Measurements from ENCODE around the gene TMOD4.
"Not testable (repeated sequence)": the region's sequence is repeated elsewhere in the genome, so short reads cannot be mapped to it uniquely, and the experiment has no call there.

Gene TMOD4

GRCh38 chr1:151175863-151176262 is at the start of gene TMOD4:
Gene TMOD4, minus strand, starts transcription at chr1:151175981. Its CDS starts 1,106 bp downstream, at chr1:151174875.
- peak; percentile 13 to 41 for DNase-seq

DNA sequence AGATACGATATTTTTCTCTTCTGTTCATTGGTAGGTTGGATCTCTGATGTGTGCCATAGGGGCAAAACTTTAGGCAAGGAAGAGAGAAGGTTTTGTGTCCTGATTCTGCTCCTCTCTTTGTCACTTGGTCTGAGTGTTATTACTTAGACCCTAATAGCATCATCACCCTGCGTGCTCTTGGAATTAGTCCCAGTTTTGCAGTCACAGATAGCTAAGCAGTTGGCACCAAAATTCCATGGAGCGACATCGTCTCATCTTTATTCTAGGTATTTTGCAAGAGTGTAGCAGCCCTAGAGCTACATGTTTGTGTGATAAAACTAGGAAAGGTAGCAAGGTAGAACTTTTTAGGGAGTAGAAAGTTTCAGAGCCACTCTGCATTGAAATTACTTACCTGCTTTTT is 46.3 kb upstream of the TMOD4 start:
- no peak for DNase-seq

DNA sequence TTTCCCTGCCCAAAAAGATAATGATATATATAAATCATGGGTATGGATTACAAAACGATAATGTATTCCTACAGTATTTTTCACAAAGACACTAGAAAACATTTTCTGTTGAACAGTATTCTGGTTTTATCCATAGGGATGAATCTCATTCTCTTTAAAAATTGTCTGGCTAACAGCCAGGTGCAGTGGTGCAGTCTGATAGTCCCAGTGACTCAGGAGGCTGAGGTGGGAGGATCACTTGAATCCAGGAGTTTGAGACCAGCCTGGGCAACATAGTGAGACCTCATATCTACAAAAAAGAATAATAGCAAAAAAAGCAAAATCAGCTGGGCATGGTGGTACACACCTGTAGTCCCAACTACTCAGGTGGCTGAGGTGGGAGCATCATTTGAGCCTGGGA is 45.8 kb upstream of the TMOD4 start:
- no peak for DNase-seq

DNA sequence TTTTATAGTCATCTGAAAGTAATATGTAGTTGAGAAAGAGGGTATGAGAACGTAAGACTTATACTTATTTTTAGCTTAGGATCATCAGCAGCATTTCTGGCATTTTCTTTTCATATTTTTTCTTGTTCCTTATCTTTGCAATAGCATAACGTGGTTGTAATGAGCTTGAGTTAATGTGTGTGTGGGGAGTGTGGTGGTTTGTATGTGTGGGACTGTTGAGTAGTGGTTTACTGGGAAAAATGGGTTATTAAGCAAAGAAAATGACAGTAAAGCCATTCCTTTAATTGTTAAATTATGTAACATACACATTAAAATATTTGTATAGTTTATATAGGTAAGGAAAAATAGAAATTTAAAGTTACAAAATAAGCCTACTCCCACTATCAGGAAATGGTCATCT is 37.8 kb upstream of the TMOD4 start:
- no peak for DNase-seq

DNA sequence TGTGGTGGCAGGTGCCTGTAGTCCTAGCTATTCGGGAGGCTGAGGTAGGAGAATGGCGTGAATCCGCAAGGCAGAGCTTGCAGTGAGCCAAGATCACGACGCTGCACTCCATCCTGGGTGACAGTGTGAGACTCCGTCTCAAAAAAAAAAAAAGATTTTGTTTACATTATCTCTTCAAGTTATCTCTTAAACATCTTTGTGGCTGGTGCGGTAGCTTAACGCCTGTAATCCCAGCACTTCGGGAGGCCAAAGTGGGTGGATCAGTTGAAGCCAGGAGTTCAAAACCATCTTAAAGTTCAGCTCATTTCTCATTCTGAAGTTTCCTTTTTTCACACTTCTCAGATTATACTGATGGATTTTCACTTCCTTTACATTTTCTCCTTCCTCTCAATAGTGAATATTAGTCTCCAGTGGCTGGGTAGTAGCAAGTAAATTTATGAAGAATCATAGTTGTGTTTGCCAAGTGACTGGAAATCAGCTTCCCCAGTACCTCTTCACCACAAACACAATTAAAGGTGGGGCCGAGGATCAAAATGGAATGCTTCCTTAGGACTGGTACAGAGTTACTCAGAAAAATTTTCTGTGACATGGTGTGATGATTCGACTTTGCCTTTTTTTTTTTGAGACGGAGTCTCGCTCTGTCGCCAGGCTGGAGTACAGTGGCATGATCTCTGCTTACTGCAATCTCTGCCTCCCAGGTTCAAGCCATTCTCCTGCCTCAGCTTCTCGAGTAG is 36.4 kb upstream of the TMOD4 start:
- DNase-seq: no peak

DNA sequence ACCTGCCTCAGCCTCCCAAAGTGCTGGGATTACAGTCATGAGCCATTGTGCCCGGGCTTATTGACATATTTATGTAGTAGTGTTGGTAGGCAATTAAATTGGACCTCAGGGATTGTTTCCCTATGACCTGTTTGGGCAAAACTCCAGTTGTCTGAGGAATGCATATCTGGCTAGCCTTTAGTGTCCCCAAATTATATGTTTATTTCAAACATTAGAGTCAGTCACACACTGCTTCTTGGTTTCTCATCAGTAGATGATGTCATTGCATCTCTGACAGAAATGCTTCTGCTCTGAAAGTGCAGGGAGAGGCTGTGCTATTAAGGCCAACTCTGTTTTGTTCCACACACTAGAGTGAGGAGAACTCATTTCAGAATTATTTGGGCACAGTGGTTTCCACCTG is 35.0 kb upstream of the TMOD4 start:
- no peak for DNase-seq

GRCh38 chr1:151205381-151205965 is 29.7 kb upstream of the TMOD4 start:
- not testable (repeated sequence) for DNase-seq

DNA sequence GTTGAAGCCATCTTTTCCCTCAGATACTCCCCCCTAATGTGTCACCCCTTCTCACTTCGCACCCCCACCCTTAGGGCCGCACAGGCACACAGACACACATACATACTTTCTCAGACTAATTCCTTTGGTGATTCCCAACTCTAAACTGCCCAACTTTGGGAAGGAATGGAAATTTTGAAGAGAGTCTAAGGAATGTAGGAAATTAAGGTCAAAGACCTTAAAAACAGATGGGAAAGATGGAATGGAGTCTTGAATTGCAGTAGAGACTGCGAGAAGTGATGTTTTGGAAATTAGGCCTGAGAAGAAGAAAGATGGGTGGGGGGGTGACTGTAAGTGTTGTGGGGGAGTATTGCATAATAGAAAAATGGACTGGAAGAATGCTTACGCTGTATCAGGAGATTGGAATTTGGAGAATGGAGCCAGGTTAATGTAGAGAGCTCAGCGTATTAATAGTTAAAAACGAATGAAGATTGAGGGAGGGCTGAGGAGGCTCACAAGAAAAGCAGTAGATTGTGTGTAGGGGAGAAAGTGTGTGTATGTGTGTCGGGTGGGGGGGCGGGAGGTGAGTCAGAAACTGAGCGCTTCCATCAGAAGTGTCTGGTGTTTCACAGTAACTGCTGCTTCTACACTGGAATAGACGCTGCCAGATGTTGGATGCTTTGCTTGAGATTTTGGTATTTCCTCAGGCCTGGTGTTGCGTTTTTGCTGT is 24.2 kb upstream of the TMOD4 start:
- DNase-seq: no peak

- peak; percentile 100 for DNase-seq
These were observed 22.7 kb upstream of the TMOD4 start, which contains the start of gene PIP5K1A for GRCh38 chr1:151198254-151199127. Gene PIP5K1A, plus strand, starts transcription at chr1:151198552. Its CDS starts 445 bp downstream, at chr1:151198997.

- DNase-seq: peak; percentile 49 to 73
These were observed 22.1 kb upstream of the TMOD4 start for GRCh38 chr1:151197863-151198253.

- peak; percentile 89 to 92 for DNase-seq
These were observed 20.6 kb upstream of the TMOD4 start for GRCh38 chr1:151196292-151196800.

DNA sequence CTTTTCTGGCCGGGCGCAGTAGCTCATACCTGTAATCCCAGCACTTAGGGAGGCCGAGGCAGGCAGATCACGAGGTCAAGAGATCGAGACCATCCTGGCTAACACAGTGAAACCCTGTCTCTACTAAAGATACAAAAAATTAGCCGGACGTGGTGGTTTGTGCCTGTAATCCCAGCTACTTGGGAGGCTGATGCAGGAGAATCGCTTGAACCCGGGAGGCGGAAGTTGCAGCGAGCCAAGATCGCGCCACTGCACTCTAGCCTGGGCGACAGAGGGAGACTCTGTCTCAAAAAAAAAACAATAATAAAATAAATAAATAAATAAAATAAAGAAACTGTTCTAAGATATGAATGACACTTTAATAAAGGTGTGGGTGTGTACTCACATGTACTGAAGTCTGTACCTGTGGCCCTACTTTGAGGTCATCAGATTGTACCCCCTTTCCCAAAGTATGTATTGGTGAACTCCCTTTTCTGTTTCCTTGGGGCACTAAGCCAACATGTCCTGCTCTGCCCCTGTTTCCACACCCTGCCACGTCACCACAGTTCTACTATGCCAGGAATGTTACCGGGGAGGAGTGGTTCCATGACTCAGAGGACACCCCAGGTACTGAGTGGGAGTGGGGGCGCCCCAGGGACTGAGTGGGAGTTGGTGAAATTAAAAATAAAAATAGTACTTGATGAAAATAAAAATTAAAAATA is 19.3 kb upstream of the TMOD4 start:
- peak; percentile 55 to 58 for DNase-seq

- no peak for DNase-seq
These were observed 18.1 kb upstream of the TMOD4 start for GRCh38 chr1:151193856-151194255.

DNA sequence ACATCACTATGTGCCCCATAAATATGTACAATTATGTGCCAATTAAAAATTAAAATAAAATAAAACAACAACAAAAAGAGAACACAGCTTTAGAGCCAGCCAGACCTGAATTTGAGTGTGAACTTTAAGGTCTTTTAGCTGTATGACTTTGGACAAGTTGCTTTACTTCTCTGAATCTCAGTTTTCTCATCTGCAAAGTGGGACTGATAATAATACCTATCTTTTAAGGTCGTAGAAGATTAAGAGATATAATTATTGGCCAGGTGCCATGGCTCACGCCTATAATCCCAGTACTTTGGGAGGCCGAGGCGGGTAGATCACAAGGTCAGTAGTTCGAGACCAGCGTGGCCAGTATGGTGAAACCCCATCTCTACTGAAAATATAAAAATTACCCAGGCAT is 17.5 kb upstream of the TMOD4 start:
- no peak for DNase-seq

GRCh38 chr1:151192047-151192446 is 16.3 kb upstream of the TMOD4 start:
- no peak for DNase-seq

DNA sequence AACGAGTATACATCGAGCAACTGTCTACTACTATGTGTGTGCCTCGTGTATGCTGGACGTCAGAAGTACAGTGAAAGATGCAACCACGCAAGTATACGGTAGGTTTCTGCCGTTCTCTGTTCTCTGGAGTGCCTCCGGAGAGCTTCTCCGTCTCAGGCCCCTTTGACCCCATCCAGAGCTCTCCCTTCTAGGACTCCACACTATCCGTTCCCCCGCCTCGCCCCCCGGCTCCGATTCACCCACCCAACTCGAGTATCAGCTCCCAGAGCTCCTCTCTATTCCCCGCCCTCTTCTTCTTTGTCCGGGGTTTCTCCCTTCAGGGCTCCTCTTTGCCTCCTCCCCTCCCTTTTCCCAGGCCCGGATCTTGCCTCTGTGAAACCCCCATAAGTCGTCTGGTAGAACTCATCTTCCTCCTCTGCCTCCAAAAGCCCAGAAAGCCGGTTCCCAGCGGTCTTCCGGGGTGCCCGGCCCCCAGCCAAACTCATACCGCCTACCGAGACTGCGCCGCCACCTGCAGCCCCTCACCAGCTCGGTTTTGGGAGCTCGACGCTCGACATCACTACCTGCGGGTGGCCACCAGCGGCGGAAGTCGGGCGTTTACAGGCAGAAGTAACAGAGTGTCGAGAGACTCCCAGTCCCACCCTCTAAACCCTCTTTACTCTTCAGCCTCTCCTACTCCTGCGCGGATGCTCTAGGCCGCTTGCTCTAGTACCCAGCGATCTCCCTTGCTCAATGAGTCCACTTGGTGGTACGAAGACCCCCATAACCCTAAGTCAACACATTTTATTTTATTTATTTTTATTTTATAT is 14.1 kb upstream of the TMOD4 start, which contains the start of gene VPS72:
Gene VPS72 (minus strand): TSS at position 561 of the 809 bp plus-strand sequence. CDS start 76 bp downstream, at position 485.
- DNase-seq: peak; percentile 99 to 100

GRCh38 chr1:151188667-151189066 is 12.9 kb upstream of the TMOD4 start:
- DNase-seq: not testable (repeated sequence)

GRCh38 chr1:151187205-151187604 is 11.4 kb upstream of the TMOD4 start:
- no peak for DNase-seq

- DNase-seq: no peak
These were observed 8.4 kb upstream of the TMOD4 start for GRCh38 chr1:151184211-151184610.

GRCh38 chr1:151176514-151177045 is 799 bp upstream of the TMOD4 start:
- DNase-seq: no peak
